Activated T-cell treated with anti-CD3 and anti-CD28 coated beads for 48 hours (primary cell): ENCODE measurements around the gene RTN4R.
"Not testable (repeated sequence)": the region's sequence is repeated elsewhere in the genome, so short reads cannot be mapped to it uniquely, and the experiment has no call there.

ENCODE experiments used
- DNase-seq: peaks from one replicate; pipeline ENCODE4 v3.0.0-alpha.2; 2020; ENCODE audit warnings: low read depth

The RTN4R gene

DNA sequence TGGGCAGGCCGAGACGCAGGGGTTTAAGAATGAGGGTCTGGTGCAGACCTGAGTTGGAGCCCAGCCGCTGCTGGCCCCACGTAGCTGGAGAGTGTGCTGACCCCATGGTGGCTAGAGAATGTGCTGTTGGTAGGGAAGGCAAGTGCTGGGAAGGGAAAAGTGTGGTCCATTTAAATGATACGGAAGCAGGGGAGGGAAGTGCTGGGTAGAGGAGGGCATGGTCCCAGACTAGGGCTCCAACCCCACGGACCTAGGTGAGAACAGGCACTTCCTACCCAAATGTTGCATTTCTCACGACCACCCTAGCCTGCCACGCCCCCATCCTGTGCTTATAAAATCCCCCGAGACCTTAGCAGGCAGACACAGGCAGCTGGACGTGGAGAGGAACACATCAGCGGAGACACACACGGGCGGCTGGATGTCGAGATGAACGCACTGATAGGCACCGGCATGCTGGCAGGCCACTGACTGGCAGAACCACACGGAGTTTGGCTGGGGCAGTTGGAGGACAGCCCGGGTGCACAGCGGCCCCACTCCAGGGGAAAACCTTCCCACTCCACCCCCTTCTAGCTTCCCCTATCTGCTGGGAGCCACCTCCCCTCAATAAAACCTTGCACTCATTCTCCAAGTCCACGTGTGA lies 18.8 kb upstream of the RTN4R start:
- not testable (repeated sequence) for DNase-seq

DNA sequence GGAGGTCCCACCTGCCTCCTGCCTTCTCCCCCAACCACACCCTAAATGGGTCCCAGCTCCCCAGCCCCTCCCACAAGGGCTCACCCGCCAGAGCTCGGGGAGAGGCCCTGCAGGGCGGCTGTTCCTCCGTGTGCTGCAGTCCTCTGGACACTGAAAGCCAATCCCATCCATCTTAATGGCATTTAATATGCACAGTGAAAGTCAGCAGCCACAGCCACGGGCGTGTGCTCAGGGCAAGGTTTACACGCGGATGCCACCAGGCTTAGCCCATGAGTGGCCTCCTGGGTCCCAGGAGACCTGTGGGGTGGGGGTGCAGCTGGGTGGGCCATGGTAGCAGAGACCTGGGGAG lies 18.2 kb upstream of the RTN4R start:
- not testable (repeated sequence) for DNase-seq

DNA sequence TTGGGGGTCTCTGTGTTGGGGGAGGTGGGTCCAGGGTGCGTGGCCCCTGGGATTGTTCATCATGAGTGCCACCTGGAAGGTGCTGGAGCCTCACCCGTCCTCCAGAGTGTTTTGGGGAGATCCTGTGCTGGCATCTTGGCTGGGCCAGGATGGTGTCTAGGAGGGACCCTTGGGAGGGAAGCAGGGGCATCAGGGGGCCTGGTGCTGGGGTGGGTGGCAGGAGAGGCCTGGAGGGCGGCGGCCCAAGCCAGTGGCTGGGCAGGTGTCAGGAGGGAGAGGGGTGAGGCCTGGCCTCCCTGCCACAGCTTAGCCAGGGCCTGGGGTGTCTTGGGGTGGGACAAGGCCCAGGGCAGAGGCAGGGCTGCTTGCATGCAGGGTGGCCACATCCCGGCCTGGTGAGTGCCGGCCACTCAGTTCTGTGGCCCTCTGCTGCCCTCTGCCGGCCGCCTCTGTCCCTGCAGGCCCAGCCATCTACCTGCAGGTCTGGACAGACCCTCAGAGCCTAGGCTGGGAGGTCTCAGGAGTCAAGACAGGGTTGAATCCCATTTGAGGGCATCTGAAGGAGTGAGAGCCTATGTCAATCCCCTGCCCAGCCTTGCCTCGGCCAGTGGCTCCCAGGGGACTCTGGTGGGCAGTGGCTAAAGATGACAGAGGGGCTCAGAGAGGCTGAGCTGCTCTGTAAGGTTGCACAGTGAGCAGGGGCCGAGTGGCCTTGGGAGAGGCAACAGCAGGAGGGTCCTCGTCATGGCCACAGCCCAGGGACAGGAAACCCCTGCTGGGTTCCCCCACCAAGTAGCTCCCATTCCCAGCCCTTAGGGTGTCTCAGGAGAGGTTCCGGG lies 17.6 kb upstream of the RTN4R start:
- DNase-seq: peak; percentile 75

DNA sequence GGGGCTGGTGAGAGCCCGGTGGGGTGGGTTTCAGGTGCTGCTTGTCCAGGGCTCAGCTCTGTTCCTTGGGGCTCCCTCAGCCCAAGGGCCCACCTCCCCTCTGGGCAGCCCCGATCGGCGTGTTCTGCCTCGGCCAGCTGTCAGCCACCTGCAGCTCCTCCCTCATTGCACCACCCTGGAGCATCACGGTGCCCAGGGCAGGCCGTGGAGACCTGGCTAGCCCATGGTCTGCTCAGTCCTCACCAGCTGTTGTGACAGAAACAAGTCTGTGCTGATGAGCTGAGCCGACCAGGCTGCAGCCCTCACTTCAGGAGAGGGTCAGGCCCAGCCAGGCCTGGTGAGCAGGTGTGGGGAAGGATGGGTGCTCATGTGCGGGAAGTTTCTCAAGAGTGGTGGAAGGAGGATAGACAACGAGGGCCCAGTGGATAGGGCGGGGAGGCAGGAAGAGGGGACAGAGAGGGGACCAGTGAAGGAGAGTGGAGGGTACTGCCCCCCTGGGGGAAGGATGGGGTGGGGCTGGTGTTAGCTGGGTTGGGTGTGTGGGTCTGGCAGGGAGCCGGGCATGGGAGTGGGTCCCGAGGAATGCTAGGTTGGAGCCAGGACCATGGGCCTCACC lies 16.5 kb upstream of the RTN4R start:
- no peak for DNase-seq

DNA sequence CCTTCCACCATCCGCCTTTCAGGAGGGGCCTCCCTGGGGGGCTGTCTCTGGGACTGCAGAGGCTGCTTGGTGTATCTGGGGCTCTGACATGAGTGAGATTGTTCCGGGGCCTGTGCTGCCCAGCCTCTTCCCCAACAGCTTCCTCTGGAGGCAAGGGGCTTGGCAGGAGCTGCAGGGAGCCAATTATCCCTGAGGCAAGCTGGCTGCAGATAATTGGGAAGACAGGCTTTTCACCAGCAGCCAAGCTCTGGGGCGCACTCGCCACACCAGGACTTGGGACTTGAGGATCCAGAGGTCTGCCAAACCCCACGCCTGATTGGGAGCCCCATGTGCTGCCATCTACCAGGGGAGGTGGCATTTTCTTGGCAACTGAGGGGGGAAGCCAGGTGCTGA lies 15.6 kb upstream of the RTN4R start:
- no peak for DNase-seq

DNA sequence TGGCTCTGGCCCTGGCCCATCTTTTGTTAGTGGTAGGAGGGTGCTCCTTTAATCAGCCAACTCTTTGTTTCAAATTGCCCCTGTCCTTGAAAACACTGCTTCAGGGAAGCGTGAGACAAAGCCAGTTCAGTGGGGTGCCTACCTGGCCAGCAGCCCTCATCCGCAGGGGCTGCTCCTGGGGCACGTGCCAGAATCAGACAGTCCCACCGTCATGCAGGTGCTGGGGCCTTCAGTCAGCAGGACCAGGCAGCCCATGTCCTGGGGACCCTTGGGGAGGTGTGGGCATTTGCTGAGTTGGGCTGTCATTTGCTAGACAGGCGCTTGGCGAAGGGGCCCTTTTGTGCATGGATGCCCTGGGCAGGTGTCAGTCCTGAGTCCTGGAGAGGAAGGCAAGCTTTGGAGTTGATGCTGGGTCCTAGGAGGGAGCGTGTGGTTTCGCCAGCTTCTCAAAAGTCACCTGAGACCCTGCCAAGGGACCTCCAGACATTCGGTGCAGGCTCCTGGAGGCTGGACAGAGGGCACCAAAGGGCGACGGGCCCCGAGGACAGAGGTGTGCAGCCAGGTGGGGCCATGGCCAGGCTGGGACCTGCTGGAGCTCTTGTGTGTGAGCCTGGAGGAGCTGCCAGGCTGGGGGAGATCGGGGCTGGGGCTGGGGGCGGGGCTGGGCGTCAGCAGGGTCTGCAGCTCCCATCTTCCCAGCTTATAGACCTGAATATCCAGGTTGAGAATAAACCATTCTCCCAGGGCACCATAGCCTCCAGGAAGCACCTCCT lies 15.0 kb upstream of the RTN4R start:
- no peak for DNase-seq

DNA sequence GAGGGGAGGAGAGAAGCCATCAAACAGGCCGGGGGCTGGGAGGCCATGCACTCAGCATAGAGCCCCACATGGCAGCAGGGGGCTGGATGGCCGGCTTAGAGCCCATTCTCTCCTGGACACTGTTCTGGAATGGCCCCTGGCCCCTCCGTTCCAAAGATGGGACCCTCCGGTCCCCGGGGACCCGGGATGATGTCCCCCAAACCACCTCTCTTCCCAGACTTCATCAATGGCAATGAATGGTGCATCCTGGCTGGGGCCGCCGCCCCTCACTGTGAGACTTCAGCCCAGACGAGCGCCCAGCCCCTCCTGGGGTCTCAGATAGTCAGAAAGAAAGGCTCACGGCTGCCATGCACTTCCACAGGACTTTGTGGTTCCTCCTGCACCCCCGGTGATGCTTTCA lies 13.8 kb upstream of the RTN4R start:
- DNase-seq: no peak

DNA sequence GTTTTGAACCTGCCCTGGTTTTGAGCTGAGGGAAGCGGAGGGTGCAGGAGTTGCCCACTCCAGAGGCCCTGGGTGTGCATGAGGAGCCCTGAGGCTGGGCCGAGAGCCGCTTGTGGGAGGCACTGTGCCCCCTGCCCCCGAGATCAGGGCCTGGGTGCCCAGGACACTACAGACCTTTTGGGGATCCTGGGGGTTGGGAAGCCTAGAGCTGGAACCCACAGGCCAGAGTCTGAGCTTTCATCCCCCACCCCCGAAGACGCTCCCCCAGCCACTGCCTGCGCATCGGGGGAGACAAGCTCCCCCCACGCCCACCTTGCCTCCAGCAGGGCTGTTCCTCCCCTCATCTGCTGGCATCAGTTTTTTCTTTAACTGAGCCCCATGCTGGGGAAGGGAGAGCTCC lies 13.4 kb upstream of the RTN4R start:
- not testable (repeated sequence) for DNase-seq

DNA sequence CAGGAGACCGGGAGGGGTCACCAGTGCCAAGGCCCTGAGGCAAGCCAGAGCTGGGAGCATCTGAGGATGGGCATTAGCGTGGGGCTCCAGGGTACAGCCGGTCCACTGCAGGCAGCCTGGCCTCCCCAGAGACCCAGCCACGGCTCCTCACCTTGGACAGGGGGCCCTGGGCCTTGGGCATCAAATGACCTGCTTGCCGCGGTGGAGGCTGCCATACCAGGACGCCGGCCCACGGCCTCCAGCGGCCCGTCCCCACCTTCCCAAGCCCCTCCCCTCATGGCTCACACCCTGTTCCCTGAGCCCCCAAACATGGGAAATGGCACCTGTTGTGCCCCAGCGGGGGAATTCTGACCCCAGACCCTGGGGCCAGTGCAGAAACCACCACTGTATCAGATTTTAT lies 12.7 kb upstream of the RTN4R start:
- DNase-seq: no peak

DNA sequence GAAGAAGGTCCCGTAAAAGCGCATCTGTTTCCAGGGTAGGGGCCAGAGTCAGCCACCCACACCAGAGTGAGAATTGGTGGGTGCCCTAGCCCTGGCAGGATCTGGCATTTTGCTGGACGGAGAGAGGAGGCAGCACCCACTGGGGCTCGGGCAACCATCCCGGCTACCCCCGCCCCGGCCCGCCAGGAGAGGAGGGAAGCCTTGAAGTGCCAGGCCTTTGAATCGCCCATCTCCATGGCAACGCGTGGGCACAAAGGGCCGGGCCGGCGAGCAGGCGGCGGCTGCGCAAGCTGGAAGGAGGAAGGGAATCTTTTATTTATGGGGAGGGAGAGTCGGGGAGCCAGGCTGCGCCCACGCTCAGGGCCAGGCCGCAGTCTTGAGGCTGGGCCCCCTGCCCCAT lies 12.0 kb upstream of the RTN4R start:
- DNase-seq: not testable (repeated sequence)

DNA sequence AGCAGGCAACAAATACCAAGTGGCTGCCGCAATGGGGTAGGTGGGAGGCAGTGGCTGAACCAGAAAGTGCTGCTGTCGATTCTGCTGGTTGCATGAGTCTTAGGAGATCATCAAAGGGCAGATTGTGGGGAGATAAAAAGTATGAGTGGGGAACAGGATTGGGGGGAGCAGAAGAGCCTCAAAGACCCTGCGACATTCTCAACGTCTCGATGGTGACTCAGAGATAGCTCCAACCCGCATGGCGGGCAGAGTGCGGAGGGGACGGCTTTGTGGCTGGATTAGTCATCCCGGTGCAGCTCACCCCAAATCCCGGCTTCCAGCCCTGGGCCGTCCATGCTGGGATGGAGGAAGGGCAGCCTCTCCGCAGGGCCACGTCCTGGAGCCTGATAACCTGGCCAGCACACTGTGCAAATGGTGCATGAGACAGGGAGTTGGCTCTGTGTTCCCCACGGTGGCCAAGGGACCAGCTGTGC lies 11.6 kb upstream of the RTN4R start:
- no peak for DNase-seq

DNA sequence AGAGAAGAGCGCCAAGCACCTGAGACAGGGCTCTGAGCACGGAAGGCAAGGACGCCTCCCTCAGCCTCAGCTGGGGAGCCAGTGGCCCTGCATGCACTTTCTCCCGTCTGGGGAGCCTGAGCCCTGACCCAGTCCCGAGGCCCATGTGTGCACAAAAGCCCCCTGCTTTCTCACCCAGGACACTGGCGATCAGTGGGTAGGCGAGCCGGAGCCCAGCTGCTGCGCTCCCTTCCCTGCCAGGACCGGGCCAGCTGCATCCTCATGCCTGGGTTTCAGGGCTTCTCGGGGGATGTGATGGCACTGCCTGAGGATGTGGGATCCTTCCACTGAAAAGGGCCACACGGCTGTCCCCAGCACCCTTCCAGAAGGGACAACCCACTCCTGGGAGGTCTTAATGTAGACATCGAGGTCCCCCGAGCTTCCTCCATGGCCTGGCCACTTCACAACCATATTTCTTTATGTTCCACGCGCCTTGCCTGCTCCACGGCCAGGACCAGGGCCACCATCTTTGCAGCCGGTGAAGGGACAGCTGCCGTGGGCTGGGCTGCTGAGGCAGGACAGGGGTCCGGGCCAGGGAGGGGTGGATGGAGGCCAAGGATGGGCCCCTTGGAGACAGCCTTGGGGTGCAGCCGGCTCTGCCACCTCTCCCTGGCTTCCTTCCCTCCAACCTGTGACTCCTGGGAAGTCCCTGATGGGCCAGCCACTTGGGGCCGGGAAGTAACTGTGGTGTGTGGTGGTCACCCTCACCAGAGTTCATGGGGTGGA lies 10.8 kb upstream of the RTN4R start:
- DNase-seq: not testable (repeated sequence)

DNA sequence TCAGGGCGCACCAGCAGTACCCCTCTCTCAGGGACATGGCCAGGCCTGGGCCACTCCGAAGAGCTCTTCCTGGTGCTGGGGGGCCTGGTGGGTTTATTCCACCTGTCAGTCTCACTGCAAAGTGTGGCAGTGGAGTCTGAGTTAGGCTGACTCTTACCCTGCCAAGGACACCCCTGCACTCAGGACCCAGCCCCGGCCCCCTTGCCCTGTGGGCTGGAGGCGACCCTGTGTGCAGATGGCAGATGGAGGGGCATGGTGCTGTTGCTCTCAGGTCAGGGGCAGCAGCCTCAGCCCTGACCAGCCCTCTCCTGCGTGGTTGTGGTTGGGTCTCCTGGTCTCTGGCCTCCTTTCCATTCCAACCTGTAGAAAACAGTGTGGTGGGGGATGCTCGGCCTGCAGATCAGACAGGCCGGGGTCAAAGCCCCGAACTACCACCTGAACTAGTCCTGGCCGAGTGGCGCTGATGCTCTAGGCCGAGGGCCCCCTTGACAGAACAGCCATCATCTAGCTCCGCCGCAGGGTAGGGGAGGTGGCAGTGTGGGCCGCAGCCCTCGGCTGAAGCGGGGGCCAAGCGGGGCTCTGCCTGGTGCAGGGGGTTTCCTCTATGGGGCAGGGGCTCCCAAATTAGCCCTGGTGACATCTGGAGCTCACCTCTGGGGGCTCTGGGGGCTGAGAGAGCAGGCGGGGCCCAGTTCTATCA lies 10.0 kb upstream of the RTN4R start:
- not testable (repeated sequence) for DNase-seq

DNA sequence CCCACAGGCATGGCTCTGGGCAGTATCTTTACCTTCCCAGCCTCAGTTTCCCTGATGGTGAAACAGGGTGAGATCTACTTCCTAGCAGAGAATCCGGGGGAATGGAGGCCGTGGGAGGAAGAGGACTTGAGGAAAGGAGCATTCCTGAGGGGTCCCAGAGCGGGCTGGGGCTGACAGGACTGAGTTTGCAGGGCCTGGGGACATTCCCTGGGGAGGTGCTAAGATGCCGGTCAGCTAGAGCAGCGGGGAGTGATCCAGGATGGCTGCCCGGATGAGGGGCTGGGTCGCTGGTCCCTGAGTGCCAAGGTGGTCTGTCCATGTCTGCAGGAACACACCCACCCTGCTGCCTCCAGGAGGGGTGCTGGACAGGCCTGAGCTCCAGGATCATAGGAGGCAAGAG lies 8.3 kb upstream of the RTN4R start:
- no peak for DNase-seq

DNA sequence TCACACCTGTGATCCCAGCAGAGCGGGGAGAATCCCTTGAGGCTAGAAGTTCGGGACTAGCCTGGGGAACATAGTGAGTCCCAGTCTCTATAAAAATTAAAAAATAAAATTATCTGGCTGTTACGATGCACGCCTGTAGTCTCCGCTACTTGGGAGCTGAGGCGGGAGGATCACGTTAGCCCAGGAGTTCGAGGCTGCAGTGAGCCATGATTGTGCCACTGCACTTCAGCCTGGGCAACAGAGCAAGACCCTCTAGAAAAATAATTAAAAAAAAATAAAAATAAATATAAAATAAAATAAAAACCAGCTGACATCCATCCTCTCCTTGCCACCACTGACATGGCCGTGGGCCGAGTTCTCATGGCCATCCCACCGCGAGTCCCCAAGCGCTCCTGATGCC lies 7.7 kb upstream of the RTN4R start:
- DNase-seq: no peak

DNA sequence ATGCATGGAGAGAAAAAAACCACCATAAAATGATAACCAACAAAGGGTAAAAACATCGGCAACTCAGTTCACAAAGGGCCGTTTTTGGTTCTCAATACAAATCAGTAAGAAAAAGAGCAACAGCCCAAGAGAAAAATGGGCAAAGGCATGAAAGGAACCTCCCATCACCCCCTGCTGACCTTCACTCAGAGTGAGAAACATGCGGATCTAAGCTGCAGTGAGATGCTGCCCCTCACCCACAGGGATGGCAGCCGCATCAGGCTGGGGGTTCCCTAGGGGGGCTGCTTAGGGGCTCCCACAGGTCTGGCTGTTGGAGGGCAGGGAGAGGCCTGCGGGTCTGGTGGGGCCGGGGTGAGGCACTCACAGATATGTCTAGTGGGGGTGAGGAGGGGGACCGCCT lies 7.2 kb upstream of the RTN4R start:
- DNase-seq: not testable (repeated sequence)

DNA sequence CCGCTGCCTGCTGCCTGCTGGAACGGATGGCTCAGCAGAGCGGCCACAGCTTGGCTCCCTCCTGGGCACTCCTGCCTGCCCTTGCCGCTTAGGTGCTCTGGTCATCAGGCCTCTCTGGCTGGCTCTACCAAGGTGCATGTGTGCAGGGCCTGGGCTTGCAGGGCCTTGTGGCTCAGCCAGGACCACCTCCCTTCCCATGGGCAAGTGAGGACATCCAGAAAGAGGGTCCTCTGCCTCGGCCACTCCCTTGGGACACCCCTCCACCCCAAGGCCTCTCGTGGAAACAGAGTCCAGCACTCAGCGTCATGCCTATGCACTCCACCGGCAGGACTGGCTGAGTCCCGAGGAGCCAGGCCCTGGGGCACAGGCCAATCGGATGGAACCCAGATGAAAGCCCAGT lies 6.3 kb upstream of the RTN4R start:
- DNase-seq: not testable (repeated sequence)

DNA sequence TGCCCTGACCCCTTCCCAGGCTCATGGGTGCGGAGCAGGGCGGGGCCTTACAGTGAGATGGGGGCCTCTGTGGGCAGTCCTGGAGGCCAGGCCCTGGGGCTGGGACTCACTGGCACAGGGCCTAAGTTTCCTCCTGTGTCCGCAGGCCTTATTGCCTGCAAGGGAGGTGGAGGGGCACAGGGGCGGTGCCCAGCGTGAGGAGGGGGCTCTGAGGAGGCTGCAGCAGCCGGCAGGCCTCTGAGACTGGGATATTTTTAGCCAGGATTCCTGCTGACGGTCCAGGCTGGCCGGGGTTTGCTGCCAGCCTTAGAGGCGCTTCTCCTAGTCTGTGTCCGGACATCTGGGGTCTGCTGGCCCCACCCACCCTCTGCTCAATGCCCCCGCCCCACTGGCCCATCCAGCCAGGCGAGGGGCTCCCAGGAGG lies 5.7 kb upstream of the RTN4R start:
- no peak for DNase-seq

DNA sequence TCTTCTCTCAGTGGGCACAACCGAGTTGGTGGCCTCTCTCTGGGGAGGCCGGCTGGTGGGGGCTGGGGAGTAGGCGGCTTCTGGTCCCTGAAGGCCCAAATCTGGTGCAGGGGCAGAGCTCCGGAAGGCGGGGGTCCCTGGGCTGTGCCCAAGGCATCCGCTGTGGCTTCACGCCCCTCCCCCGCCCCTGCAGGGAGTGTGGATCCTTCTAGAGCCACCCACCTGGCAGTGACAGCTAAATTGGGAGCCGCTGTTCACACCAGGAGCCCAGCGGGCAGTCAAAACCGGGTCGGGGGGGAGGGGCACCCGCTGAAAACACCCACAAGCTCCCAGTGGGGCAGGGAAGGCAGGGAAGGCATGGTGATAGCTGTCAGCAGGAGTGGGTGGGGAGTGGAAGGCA lies 4.6 kb upstream of the RTN4R start:
- DNase-seq: no peak

DNA sequence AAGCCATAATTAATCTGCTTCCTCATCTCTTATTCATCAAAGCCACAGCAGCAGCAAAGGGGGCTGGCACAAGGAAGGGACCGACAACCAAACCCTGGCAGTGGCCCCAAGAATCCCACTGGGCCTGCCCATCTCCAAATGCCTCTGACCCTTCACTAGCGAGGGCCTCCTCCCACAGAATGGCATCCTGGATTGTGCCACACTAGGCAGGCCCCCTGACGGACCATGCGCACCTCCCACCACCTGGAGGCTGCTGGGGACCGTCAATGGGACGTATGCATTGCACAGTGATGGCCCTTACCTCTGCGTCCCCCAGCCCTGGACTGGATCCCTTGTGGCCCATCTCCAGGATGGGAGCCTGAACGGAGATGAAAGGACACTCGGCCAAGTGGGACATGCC lies 4.1 kb upstream of the RTN4R start:
- no peak for DNase-seq
